Kidney epithelial cell (primary cell): Measurements from ENCODE around the gene HOXB5. TPM values are rescaled to one million over a fixed set of nuclear protein-coding genes. Genes with fewer than 3 reads are reported as not detected.

Source experiments
- DNase-seq: peaks from one replicate; pipeline ENCODE4 v3.0.0-alpha.2; 2010; ENCODE audit warnings: low read depth
- H3K27me3 ChIP-seq: 2 replicates; pipeline ENCODE4 v1.6.0; 2011; ENCODE audit warnings: low read length; ENCODE audit not compliant: control insufficient read depth, insufficient read depth
- H3K36me3 ChIP-seq: 2 replicates; pipeline ENCODE4 v1.5.1; 2011; ENCODE audit warnings: low read length; ENCODE audit not compliant: control insufficient read depth, insufficient read depth
- H3K4me3 ChIP-seq: 2 replicates; pipeline ENCODE4 v1.5.1; 2011; ENCODE audit warnings: low read depth, mild to moderate bottlenecking, control low read depth, low read length
- CTCF ChIP-seq: IDR thresholded peaks from 2 replicates; pipeline ENCODE4 v1.5.1; 2011; ENCODE audit warnings: mild to moderate bottlenecking, moderate library complexity, low read length, control low read depth, inconsistent platforms; ENCODE audit not compliant: insufficient read depth, poor library complexity, severe bottlenecking
- total RNA-seq: library from RNA; depleted of rRNA; stranded (reverse); fragments of >200 nt; gene quantifications from 2 replicates; pipeline ENCODE4 v1.2.3, GENCODE V29; 2015

The HOXB5 gene
- total RNA-seq, 1 donor from 2014 or later, result 3.6 TPM

DNA sequence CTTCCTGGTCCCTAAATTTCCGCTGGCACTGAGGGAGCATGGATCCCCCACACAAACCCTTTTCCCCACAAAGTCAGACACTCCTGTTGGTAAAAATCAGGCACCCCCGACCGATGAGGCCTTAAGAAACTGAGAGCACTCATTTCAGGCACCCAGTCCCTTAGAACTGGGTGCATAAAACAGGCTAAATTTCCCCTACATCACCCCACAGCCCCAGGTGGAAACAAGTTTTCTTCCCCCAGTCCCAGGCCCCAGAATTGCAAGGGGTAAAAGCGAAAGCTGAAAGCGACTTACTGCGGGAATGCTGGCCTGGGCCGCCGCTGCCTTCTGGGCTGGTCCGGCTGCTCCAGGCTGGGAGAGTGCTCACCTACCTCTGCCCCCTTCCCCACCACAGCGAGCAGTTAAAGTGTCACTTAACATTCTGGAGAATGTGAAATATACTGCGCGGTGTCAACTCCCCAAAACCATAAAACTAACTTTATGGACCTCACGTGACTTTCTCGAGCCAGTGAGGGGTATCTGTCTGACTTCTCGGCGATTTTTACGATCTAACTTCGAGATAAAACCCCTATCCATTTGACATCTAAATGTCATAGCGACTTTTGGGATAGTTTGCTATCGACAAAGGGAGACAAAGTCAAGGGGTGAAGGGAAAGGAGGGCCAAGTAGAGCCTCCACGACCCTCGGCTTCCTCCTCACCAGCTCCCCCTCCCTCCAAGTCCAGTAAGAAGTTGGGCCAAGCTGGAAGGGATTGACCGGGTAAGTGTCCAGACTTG lies 3.6 kb downstream of the HOXB5 start, which contains the start of gene HOXB3:
TSS of gene HOXB3 (minus strand) at position 411 of the 776 bp plus-strand sequence. CDS start 37,767 bp downstream, outside the sequence.
- H3K27me3 ChIP-seq, result no peaks in the 10 kb centered on the region
- peak within 1 kb of the TSS; percentile 68 for H3K4me3 ChIP-seq
- DNase-seq, result no peak
- no peak for TF ChIP-seq CTCF
- peaks cover 5% of the 10 kb centered on the region for H3K36me3 ChIP-seq

GRCh38 chr17:48589060-48589830 lies 4.3 kb downstream of the HOXB5 start:
- H3K27me3 ChIP-seq, result no peaks in the 10 kb centered on the region
- no peak for TF ChIP-seq CTCF

DNA sequence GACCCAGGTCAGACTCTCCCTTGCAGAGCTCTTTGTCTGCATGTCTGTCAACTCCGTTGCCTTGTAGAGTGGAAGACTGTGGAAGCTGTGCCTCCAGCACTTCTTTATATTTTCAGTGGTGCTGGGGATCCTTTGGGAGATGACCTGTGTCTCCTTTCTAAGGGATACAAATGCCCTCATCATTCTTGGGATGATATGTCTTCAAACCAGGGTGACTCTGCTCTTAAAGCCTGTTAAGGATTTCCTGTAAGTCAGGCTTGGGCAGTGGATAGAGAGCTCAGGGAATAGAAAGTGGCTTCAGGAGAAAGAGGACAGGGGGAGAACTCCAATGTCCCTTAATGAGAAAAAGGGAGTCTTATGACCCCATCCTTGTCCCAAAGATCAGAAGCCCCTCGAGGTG lies 5.1 kb downstream of the HOXB5 start:
- no peak for TF ChIP-seq CTCF
- Histone ChIP-seq H3K4me3 (peak overlapping the region; percentile 68), H3K27me3 (no peaks in the 10 kb centered on the region), H3K36me3 (peaks cover 3% of the 10 kb centered on the region)
- no peak for DNase-seq

More at GRCh38 chr17:48589060-48589830, 4.3 kb downstream of the HOXB5 start:
- DNase-seq, result no peak
- Histone ChIP-seq H3K4me3 (peak overlapping the region; percentile 68), H3K36me3 (peaks cover 3% of the 10 kb centered on the region)

- peak overlapping the region; percentile 68 for H3K4me3 ChIP-seq
- H3K27me3 ChIP-seq, result no peaks in the 10 kb centered on the region
- no peak for TF ChIP-seq CTCF
- DNase-seq, result no peak
- peaks cover 3% of the 10 kb centered on the region for H3K36me3 ChIP-seq
Measured at GRCh38 chr17:48588074-48588415, 5.5 kb downstream of the HOXB5 start.

GRCh38 chr17:48587276-48588073 lies 6.1 kb downstream of the HOXB5 start:
- Histone ChIP-seq H3K27me3 (no peaks in the 10 kb centered on the region), H3K36me3 (peaks cover 3% of the 10 kb centered on the region), H3K4me3 (peak overlapping the region; percentile 68)
- no peak for DNase-seq
- TF ChIP-seq CTCF, result no peak
